NT2/D1 (cell line): ENCODE data around the gene KIF7.

Experiments used
- SUZ12 ChIP-seq: IDR thresholded peaks from 2 replicates; pipeline ENCODE4 v1.6.1; 2011; ENCODE audit not compliant: insufficient read length, insufficient read depth; ENCODE audit errors: extremely low read depth
- YY1 ChIP-seq: IDR thresholded peaks from 2 replicates; pipeline ENCODE4 v1.6.1; 2011; ENCODE audit not compliant: insufficient read length, insufficient read depth

DNA sequence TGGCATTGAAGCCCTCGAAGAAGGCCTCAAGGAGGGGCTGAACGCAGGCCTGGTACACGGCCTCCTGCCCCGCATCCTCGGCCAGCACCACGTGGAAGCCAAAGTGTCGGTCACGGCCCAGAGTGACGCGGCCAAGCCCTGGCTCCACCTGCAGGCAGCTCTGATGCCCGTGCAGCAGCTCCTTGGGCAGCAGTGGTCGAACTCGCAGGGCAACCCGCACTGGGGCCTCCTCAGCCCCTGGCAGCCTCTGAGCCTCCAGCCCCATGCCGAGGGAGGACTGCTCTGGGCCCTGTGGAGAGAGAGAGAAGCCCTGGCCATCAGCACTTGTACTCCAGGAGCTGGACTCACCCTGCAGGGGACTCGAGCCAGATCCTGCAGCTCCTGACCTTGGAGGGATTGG, 2.6 kb downstream of the KIF7 start:
- TF ChIP-seq SUZ12 (no peak), YY1 (no peak)
